Measurements from ENCODE around the gene CTCF.

CTCF gene

DNA sequence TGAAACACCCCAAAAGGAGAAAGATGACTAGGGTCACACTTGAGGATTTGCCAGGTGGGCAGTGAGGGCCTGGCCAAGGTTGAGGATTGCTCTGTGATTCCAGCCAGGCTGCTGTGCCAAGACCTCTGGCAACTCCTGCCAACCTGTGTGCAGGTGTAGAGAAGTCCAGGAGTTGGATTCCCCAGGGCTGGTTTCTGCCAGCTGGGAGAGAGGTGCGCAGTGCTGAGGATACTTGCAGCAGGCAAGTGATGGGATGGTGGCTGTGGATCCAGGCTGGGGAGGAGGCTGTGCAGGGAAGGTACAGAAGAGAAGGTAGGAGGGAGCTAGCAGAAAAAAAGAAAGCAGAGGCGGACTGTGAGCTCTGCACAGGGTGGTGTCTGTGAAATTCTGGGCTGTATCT is 27.1 kb upstream of the CTCF start:
- DNase-seq (ENCODE audit: low spot score) = no peak

DNA sequence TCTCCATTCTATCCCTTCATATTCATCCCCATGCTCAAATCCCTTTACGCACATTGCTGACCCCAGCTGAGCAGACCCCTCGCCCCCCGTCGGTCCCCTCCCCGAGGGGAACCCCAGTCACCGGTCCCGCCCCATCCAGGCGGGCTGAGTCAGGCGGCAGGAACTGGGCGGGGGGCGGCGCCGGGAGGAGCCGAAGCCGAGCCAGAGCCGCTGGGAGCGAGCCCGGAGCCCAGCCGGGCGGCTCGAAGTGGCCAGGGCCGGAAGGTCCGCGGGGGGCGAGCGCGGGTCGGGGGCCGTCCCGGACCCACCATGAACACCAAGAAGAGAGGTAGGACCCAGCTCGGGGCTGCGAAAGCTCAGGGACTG is 25.1 kb upstream of the CTCF start:
- peak; percentile 85 for DNase-seq (ENCODE audit: low spot score)

DNA sequence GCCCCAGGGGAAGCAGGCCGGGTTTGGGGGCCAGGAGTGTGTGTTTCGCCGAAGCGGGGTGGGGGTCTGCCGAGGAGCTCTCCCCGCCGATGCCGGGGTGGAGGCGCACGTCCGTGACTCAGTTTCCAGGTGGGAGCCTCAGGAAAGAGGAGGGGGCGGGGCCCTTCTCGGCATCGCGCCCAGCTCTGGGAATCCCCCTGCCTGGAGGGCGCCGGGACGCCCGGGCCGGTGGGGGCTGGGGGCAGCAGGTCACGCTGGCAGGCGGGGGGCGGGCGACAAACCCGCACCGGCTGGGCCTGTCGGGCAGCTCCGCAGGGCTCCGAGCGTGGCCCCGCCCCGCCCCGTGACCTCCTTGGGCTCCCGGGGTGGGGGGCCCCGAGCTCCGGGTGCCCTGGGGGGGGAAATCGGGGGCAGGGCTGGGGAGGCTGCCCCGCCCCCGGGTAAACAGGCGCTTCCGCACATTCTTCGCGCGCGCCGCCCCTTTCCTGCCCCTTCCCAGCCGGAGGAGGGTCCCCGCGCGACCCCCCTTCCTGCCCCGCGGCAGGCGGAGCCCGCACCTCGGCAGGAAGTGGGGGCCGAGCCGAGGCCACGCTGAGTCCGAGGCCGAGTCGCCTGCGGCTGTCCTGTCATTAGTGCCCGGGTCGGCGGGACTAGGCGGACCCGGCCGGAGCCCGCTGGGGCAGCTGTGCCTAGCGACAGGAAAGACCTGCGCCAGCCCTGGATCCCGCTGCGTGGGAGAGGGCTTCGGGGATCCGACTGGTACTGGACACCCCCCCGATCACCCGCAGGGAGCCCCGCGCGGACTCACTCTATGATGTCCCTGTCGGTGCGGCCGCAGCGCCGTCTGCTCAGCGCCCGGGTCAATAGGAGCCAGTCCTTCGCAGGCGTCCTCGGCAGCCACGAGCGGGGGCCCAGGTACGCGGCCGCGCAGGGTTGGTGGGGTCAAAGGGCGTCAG is 24.4 kb upstream of the CTCF start:
- DNase-seq (ENCODE audit: low spot score) = peak; percentile 78

DNA sequence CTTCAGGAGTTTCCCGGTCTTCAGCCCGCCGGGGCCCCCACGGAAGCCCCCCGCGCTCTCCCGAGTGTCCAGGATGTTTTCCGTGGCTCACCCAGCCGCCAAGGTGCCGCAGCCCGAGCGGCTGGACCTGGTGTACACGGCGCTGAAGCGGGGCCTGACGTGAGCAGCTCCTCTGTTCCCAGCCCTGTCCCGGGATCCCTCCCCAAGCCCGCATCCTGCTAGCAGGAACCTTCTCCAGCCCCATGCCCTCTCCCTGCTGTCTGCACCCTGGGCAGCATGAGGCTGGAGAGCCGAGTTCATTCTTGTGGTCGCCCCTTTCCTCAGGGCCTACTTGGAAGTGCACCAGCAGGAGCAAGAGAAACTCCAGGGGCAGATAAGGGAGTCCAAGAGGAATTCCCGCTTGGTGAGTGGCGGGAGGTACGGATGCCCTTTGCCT is 23.6 kb upstream of the CTCF start:
- no peak for DNase-seq (ENCODE audit: low spot score)

DNA sequence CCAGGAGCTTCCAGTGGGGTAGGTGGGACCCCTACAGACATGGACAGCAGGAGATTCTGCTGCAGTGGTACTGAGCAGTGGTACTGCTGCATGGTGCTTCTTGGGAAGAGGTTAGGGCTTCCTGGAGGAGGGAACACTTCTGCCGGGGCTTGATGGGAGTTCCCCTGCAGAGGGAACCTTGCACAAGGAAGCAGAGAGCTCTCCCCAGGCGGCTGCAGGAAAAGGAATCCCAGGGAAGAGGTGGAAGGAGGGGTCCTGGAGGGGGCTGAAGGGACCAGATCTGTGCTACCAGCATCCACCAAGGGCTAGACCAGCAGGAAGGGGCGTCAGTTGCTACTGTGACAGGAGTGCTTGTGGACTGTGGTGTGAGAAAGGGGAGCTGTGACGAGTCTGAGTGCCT is 23.1 kb upstream of the CTCF start:
- DNase-seq (ENCODE audit: low spot score) = no peak

DNA sequence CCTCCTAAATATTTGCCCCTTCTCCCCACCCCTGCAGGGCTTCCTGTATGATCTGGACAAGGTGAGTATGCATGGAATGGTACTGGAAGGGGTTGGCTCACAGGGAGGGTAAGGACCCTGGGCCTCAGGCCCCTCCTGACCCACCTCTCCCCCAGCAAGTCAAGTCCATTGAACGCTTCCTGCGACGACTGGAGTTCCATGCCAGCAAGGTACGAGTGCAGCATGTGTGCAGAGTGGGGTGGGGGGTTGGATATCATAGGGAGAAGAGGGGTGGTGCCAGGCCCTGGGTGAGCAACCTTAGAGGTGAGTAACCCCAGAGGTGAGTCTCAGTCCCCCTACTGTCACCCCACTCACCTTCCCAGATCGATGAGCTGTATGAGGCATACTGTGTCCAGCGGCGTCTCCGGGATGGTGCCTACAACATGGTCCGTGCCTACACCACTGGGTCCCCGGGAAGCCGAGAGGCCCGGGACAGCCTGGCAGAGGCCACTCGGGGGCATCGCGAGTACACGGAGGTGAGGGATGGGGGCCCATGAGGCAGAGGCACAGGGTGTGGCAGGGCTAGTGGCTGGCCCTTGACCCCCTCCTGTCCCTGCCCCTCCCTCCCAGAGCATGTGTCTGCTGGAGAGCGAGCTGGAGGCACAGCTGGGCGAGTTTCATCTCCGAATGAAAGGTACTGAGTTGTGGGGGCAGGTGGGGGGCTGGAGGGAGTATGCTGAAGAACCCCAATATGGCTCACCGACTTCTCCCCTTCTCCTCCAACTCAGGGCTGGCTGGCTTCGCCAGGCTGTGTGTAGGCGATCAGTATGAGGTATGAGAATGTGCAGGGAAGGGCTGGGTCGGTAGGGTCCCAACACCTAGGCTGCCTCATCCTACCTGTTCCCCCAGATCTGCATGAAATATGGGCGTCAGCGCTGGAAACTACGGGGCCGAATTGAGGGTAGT is 22.4 kb upstream of the CTCF start:
- no peak for DNase-seq (ENCODE audit: low spot score)

- no peak for DNase-seq (ENCODE audit: low spot score)
Observed at GRCh38 chr16:67540756-67541155, 21.6 kb upstream of the CTCF start.

DNA sequence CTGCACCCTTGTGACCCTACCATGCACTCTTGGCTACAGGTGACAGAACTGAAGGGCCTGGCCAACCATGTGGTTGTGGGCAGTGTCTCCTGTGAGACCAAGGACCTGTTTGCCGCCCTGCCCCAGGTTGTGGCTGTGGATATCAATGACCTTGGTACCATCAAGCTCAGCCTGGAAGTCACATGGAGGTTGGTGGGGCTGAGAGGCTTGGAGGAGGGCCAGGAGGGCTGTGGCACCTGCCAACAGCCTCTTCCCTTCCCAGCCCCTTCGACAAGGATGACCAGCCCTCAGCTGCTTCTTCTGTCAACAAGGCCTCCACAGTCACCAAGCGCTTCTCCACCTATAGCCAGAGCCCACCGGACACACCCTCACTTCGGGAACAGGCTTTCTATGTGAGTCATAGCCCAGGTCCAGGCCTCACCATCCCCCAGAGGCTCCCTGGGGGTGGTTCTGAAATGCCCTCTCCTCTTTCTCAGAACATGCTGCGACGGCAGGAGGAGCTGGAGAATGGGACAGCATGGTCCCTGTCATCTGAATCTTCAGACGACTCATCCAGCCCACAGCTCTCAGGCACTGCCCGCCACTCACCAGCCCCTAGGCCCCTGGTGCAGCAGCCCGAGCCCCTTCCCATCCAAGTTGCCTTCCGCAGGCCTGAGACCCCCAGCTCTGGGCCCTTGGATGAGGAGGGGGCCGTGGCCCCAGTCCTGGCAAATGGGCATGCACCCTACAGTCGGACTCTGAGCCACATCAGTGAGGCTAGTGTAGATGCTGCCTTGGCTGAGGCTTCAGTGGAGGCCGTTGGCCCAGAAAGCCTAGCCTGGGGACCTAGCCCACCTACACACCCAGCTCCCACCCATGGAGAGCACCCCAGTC is 20.7 kb upstream of the CTCF start:
- no peak for DNase-seq (ENCODE audit: low spot score)

DNA sequence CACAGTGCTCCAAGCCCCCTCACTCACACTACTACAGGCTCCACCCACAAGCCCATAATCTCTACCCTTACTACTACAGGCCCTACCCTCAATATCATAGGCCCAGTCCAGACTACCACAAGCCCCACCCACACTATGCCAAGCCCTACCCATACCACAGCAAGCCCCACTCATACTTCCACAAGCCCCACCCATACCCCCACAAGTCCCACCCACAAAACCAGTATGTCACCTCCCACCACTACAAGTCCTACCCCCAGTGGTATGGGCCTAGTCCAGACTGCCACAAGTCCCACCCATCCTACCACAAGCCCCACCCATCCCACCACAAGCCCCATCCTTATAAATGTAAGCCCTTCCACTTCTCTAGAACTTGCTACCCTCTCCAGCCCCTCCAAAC is 19.9 kb upstream of the CTCF start:
- DNase-seq (ENCODE audit: low spot score) = peak; percentile 82

- no peak for DNase-seq (ENCODE audit: low spot score)
Observed at GRCh38 chr16:67543036-67543435, 19.3 kb upstream of the CTCF start.

GRCh38 chr16:67543582-67543981 is 18.7 kb upstream of the CTCF start:
- peak; percentile 5 for DNase-seq (ENCODE audit: low spot score)

DNA sequence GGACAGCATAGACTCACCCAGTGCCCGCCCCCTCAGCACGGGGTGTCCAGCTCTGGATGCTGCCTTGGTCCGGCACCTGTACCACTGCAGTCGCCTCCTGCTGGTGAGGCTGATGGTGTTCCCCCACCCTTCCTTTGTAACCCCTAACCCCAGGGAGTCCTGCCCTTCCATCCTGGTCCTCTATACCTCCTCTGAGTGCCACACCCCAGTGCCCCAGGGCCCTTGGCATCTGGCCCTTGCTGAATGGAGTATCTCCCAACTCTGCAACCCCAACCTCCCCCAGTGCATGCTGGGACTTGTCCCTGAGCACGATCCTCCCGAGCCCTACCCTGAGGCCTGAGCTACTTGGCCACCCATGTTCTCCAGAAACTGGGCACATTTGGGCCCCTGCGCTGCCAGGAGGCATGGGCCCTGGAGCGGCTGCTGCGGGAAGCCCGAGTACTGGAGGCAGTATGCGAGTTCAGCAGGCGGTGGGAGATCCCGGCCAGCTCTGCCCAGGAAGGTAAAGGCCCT is 17.9 kb upstream of the CTCF start:
- peak; percentile 18 for DNase-seq (ENCODE audit: low spot score)

- DNase-seq (ENCODE audit: low spot score) = no peak
Observed at GRCh38 chr16:67544844-67545664, 17.3 kb upstream of the CTCF start.

- DNase-seq (ENCODE audit: low spot score) = no peak
Observed at GRCh38 chr16:67545665-67546024, 16.7 kb upstream of the CTCF start.

DNA sequence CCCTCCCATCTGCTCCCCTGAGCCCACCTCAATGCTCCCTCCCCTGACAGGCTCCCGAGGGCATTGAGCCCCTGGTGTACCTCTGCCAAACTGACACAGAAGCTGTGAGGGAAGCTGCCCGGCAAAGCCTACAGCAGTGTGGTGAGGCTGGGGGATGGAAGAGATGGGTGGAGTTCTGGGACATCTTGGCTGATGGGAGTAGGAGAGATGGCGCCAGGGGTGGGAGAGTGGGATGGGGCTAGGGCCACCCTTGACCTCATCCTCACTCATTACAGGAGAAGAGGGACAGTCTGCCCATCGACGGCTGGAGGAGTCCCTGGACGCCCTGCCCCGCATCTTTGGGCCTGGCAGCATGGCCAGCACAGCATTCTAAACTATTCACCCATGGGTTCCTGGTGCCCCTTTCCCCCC is 16.2 kb upstream of the CTCF start:
- no peak for DNase-seq (ENCODE audit: low spot score)

DNA sequence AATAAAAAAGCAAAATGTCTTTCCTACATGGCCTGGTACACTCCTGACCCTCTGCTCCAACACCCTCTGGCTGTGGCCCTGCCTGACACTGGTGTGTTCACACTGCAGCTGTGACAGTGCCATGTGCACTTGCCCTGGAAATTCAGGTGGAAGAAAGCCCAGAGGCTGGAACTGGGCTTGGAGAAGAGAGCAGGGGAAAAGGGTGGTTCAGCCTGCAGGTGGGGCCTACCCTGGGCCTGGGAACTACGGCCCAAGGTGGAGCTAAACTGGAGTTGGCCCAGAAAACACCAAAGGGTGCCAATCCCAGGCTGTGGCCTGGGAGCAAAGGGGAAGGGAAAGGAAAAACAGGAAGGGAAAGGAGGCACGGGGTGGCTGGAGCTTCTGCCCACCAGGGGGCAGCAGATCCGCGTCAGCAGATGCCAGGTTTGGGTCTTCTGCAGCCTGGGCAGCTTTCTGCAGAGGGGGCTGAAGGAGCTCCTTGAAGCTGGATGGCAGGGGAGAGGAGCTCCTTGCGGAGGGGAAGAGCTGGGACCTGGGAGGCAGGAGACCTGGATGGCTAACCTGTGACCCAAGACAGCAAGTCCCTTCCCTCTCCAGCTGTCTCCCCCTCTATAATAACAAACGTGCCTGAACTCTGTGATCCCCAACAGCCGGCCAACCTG is 15.4 kb upstream of the CTCF start:
- DNase-seq (ENCODE audit: low spot score) = peak; percentile 93

DNA sequence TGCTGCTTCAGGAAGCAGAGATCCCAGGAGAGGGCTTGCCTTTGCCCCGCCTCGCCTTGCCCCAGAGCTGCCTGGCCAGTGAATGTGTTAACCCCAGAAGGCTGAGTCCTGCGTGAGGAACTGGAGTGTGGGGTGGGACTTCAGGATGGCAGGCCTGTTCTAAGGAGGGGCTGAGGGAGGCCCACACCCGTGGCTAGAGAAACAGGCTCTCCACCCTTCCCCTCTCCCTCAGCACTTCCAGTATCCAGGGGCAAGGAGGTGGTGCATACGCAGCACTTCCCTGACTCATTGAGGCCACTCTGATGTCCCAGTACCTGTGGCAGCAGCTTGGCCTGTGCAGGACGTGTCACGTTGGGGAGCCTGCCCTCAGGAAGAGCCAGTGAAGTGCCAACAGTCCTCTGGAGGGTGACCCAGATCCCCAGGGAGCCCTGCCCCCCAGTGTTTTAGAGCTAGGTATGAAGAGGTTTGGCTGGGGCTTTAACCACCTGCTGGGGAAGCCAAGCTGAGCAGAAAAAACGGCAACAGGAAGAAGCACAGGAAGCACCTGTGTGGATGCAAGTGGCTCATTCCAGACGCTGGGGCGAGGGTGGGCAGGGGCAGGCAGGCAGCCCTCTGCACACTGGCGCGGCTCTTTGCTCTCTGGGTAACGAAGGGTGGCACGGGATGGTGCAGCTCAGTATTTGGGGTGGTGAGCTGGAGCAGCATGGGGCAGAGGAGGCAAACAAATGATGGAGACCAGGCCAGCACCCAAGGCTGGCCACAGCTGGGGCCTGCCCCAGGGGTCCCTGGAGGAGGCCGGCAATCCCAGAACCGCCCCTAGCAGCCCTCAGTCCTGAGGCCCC is 14.7 kb upstream of the CTCF start:
- DNase-seq (ENCODE audit: low spot score) = no peak

- DNase-seq (ENCODE audit: low spot score) = no peak
Observed at GRCh38 chr16:67548265-67549126, 13.8 kb upstream of the CTCF start.
